ENCODE measurements around the gene EPHB2.

DNA sequence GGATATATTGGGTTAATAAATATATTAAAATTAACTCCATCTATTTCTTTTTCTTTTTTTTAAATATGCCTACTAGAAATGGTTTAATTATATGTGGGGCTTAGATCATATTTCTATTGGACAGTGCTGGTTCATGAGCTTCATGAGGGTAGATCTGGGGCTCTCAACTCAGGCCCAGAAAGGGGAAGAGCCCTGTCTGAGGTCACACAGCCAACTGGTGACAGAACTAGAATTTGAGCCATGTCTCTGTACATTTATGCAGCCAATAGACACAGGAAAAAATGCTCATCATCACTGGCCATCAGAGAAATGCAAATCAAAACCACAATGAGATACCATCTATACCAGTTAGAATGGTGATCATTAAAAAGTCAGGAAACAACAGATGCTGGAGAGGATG, 5.1 kb upstream of the EPHB2 start:
- no peak for TF ChIP-seq EZH2 (IDR thresholded peaks at IDR 0.05; ENCODE audit: insufficient read depth, poor library complexity, severe bottlenecking)
- no peak for TF ChIP-seq EZH2phosphoT487 (IDR thresholded peaks at IDR 0.05; ENCODE audit: insufficient read depth, low read depth)

Measured in GM23248 (cell line).